Trophoblast cell (in vitro differentiated cells and primary cell): ENCODE measurements around the gene FYTTD1.

Source experiments
- DNase-seq, 2 donors: peaks; one replicate each; pipeline ENCODE4 v3.0.0-alpha.2; 2016
- H2AFZ ChIP-seq: 2 replicates; pipeline ENCODE4 v1.6.1; 2013; ENCODE audit warnings: low read length, moderate library complexity, mild to moderate bottlenecking; ENCODE audit not compliant: insufficient read depth, poor library complexity
- H2AK5ac ChIP-seq: 2 replicates; pipeline ENCODE4 v1.6.1; 2013; ENCODE audit warnings: mild to moderate bottlenecking, low read length
- H2BK120ac ChIP-seq: 2 replicates; pipeline ENCODE4 v1.6.1; 2013; ENCODE audit warnings: low read length, mild to moderate bottlenecking, moderate library complexity; ENCODE audit not compliant: insufficient read depth, poor library complexity
- H2BK12ac ChIP-seq: 2 replicates; pipeline ENCODE4 v1.6.1; 2013; ENCODE audit warnings: mild to moderate bottlenecking, low read length, moderate library complexity
- H2BK5ac ChIP-seq: 2 replicates; pipeline ENCODE4 v1.6.1; 2013; ENCODE audit warnings: low read length, low read depth, moderate library complexity, mild to moderate bottlenecking; ENCODE audit not compliant: poor library complexity
- H3K14ac ChIP-seq: 2 replicates; pipeline ENCODE4 v1.6.1; 2013; ENCODE audit warnings: mild to moderate bottlenecking, low read length
- H3K18ac ChIP-seq: 2 replicates; pipeline ENCODE4 v1.6.1; 2013; ENCODE audit warnings: mild to moderate bottlenecking, low read length
- H3K23ac ChIP-seq: 2 replicates; pipeline ENCODE4 v1.6.1; 2013; ENCODE audit warnings: low read length
- H3K27ac ChIP-seq: 2 replicates; pipeline ENCODE4 v1.5.1; 2013; ENCODE audit warnings: low read depth, mild to moderate bottlenecking, inconsistent platforms, low read length, moderate library complexity
- H3K27me3 ChIP-seq: 2 replicates; pipeline ENCODE4 v1.6.1; 2013; ENCODE audit warnings: inconsistent platforms, mild to moderate bottlenecking, low read length, moderate library complexity; ENCODE audit not compliant: insufficient read depth
- H3K36me3 ChIP-seq, 2 experiments: 1 replicate in 1 of 2; 2 replicates in 1 of 2; pipeline ENCODE4 v1.6.1; 2013; ENCODE audit warnings: low read length in 2 of 2, mild to moderate bottlenecking in 2 of 2, moderate library complexity in 1 of 2; ENCODE audit not compliant: insufficient read depth in 2 of 2, control insufficient read depth in 1 of 2
- H3K4ac ChIP-seq: 2 replicates; pipeline ENCODE4 v1.6.1; 2013; ENCODE audit warnings: low read depth, mild to moderate bottlenecking, low read length, moderate library complexity
- H3K4me1 ChIP-seq, 2 experiments: 1 replicate in 1 of 2; 2 replicates in 1 of 2; pipeline ENCODE4 v1.6.1; 2013; ENCODE audit warnings: low read length in 2 of 2, mild to moderate bottlenecking in 2 of 2, moderate library complexity in 1 of 2; ENCODE audit not compliant: insufficient read depth in 2 of 2, control insufficient read depth in 1 of 2
- H3K4me2 ChIP-seq: 2 replicates; pipeline ENCODE4 v1.6.1; 2013; ENCODE audit warnings: inconsistent platforms, mild to moderate bottlenecking, low read length, moderate library complexity
- H3K4me3 ChIP-seq: 2 replicates; pipeline ENCODE4 v1.5.1; 2013; ENCODE audit warnings: mild to moderate bottlenecking, low read depth, low read length, inconsistent platforms
- H3K79me1 ChIP-seq: one replicate; pipeline ENCODE4 v1.6.1; 2013; ENCODE audit warnings: low read length
- H3K79me2 ChIP-seq: 2 replicates; pipeline ENCODE4 v1.6.1; 2013; ENCODE audit warnings: low read length, mild to moderate bottlenecking; ENCODE audit not compliant: control insufficient read depth, insufficient read depth, poor library complexity
- H3K9ac ChIP-seq: 2 replicates; pipeline ENCODE4 v1.6.1; 2013; ENCODE audit warnings: mild to moderate bottlenecking, low read length
- H3K9me3 ChIP-seq: 2 replicates; pipeline ENCODE4 v1.6.1; 2013; ENCODE audit warnings: low read depth, mild to moderate bottlenecking, control low read depth, inconsistent platforms, low read length; ENCODE audit not compliant: insufficient read depth
- H4K12ac ChIP-seq: 2 replicates; pipeline ENCODE4 v1.6.1; 2013; ENCODE audit warnings: low read depth, mild to moderate bottlenecking, low read length, moderate library complexity
- H4K8ac ChIP-seq: 2 replicates; pipeline ENCODE4 v1.6.1; 2013; ENCODE audit warnings: low read depth, mild to moderate bottlenecking, low read length, moderate library complexity
- H4K91ac ChIP-seq: one replicate; pipeline ENCODE4 v1.6.1; 2013; ENCODE audit warnings: low read depth, mild to moderate bottlenecking, low read length, moderate library complexity
- WGBS: extraction: QIAGEN DNeasy Blood & Tissue Kit; methylation state at CpG from one replicate; pipeline ENCODE4 v1.1.7; 2013; ENCODE audit warnings: missing lambda C conversion rate; ENCODE audit not compliant: insufficient read length, insufficient coverage; ENCODE audit errors: extremely low coverage; 5-methylcytosine and 5-hydroxymethylcytosine counted together

FYTTD1 gene

DNA sequence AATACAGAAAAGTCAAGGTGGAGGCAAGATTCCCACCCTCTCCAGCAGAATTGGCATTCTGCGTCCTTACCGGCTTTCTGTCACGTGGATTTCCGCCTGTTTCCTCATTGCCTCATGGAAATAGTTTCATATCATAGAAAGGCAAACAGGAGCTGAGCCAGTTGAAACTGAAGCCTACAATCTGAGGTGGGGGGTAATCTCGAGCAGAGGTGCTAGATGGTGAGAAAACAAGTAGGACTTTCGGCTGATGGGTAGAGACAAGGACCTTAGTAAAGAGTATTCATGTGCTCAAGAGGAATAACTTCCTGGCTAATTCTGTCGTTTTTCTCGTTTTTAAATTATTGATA is 81.3 kb downstream of the FYTTD1 start:
- no peaks in the 10 kb centered on the region for H3K9me3 ChIP-seq

DNA sequence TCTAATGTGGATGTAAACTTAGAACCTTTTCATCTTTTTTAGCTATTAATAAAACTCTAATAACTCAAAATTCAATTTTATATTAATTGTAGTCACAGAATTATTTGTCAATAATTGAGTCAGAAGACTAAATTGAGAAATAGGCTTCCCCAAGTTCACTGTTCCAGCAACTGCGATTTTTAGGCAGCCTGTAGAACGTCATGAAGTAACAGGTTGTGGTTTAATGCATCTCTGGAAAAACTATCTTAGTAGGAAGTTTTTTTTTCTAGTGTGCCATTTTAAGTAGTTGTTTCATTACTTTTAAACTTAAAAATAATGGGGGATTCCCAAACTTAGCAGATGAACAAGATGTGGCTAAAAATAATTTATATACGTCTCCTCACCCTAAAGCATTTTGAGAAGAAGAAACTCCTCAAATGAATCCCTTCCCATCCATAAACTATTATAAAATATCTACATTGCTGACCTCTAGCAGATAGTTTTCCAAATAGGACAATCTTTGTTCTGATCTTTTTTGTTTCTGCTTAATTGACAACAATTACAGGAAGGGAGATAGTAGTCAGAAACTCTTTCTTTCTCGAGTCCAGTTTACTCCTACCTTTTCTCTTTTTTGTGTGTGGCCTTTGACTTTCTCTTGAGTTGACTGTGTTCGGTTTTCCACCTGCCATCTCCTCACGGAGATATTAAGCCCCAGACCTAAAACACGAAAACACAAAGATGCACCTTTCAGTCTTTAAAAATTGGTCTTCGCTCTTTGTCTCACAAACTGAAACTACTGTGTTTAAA is 84.4 kb downstream of the FYTTD1 start:
- Histone ChIP-seq H3K27ac (no peak overlapping the region), H3K36me3 (peaks cover 19 to 20% of the 10 kb centered on the region in 2 experiments), H3K23ac (no peak overlapping the region), H3K4me3 (no peak overlapping the region), H3K4me1 (no peaks in the 10 kb centered on the region), H4K91ac (no peak overlapping the region), H3K18ac (no peak overlapping the region), H3K79me2 (no peaks in the 10 kb centered on the region), H3K79me1 (no peaks in the 10 kb centered on the region), H2AFZ (no peak overlapping the region), H2BK5ac (no peak overlapping the region), H2BK120ac (no peak overlapping the region), H3K4me2 (no peak overlapping the region), H3K27me3 (no peaks in the 10 kb centered on the region), H2BK12ac (no peak overlapping the region), H4K12ac (no peak overlapping the region), H3K9ac (no peak overlapping the region), H4K8ac (no peak overlapping the region), H3K14ac (no peak overlapping the region), H3K9me3 (no peaks in the 10 kb centered on the region), H2AK5ac (no peak overlapping the region), H3K4ac (no peak overlapping the region)
- no peak for DNase-seq
- WGBS, result no CpG with 5 or more reads among the region's 8 CpGs

More for the DNA sequence above, 81.3 kb downstream of the FYTTD1 start:
- Histone ChIP-seq H3K36me3 (peaks cover 22 to 24% of the 10 kb centered on the region in 2 experiments), H3K9ac (no peak overlapping the region), H3K27me3 (no peaks in the 10 kb centered on the region), H2BK12ac (no peak overlapping the region), H4K12ac (no peak overlapping the region), H3K79me2 (no peaks in the 10 kb centered on the region), H3K18ac (no peak overlapping the region), H3K27ac (no peak overlapping the region), H3K4me1 (no peaks in the 10 kb centered on the region), H2AFZ (no peak overlapping the region), H4K91ac (no peak overlapping the region), H3K4ac (no peak overlapping the region), H2BK120ac (no peak overlapping the region), H3K4me3 (no peak overlapping the region), H3K23ac (no peak overlapping the region), H3K4me2 (no peak overlapping the region), H3K14ac (no peak overlapping the region), H2AK5ac (no peak overlapping the region), H3K79me1 (no peaks in the 10 kb centered on the region), H2BK5ac (no peak overlapping the region), H4K8ac (no peak overlapping the region)
- DNase-seq, result no peak
- no CpG with 5 or more reads among the region's 8 CpGs for WGBS

DNA sequence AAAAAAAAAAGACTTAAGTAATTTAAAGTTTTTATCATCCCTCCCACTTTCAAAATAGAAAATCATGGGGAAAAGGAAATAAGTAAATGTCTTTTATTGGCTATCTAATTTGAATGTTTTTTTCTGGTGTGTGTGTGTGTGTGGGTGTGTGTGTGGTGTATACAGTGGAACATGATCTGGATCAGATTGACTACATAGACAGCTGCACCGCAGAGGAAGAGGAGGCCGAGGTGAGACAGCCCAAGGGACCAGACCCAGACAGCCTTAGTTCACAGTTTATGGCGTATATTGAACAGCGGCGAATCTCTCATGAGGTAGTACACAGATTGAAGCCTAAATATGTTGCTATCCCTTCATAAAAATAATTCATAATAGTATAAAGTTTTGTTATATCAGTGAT is 85.8 kb downstream of the FYTTD1 start:
- Histone ChIP-seq H3K79me2 (no peaks in the 10 kb centered on the region), H4K12ac (no peak overlapping the region), H2AK5ac (no peak overlapping the region), H2BK12ac (no peak overlapping the region), H3K79me1 (no peaks in the 10 kb centered on the region), H3K23ac (no peak overlapping the region), H3K4me3 (no peak overlapping the region), H3K27ac (no peak overlapping the region), H3K9me3 (no peaks in the 10 kb centered on the region), H4K91ac (no peak overlapping the region), H4K8ac (no peak overlapping the region), H3K4ac (no peak overlapping the region), H3K4me2 (no peak overlapping the region), H3K36me3 (peaks cover 20 to 27% of the 10 kb centered on the region in 2 experiments), H2AFZ (no peak overlapping the region), H3K9ac (no peak overlapping the region), H3K27me3 (no peaks in the 10 kb centered on the region), H3K18ac (no peak overlapping the region), H2BK5ac (no peak overlapping the region), H3K14ac (no peak overlapping the region), H3K4me1 (no peaks in the 10 kb centered on the region), H2BK120ac (no peak overlapping the region)
- WGBS, result no CpG with 5 or more reads among the region's 5 CpGs
- DNase-seq, result no peak

DNA sequence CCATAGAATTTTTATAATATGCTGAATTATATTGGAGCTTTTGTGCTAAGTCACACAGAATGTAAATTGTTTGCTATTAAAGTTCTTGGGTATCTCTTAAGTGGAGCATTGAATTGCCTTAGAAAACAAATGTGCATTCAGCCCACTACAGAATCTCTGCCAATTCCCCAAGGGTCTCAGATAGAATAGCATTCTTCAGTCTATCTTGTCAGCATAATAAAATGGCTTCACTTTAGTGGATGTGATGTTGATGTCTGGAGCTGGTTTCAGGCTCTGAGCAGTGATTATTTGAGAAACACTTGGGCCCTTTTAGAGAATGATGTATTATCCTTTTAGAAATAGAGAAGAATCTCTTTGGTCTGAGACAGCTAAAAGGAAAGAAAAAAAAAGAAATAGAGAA is 86.6 kb downstream of the FYTTD1 start:
- no peak for DNase-seq
- Histone ChIP-seq H3K14ac (no peak overlapping the region), H3K9ac (no peak overlapping the region), H3K23ac (no peak overlapping the region), H3K4me3 (no peak overlapping the region), H3K79me2 (no peaks in the 10 kb centered on the region), H4K8ac (no peak overlapping the region), H3K27me3 (no peaks in the 10 kb centered on the region), H3K4ac (no peak overlapping the region), H3K4me2 (no peak overlapping the region), H2BK12ac (no peak overlapping the region), H3K18ac (no peak overlapping the region), H2AK5ac (no peak overlapping the region), H2BK120ac (no peak overlapping the region), H3K9me3 (no peaks in the 10 kb centered on the region), H3K4me1 (no peaks in the 10 kb centered on the region), H4K91ac (no peak overlapping the region), H3K27ac (no peak overlapping the region), H3K79me1 (no peaks in the 10 kb centered on the region), H4K12ac (no peak overlapping the region), H2BK5ac (no peak overlapping the region), H2AFZ (no peak overlapping the region), H3K36me3 (peaks cover 21 to 26% of the 10 kb centered on the region in 2 experiments)
